ENCODE results near the gene ATP23.

The ATP23 gene

GRCh38 chr12:57983146-57983857 is 41.9 kb downstream of the ATP23 start:
- peak; percentile 32 for DNase-seq (ENCODE audit: low spot score)

GRCh38 chr12:57983858-57984505 is 42.6 kb downstream of the ATP23 start:
- no peak for DNase-seq (ENCODE audit: low spot score)

GRCh38 chr12:57984629-57985151 is 43.3 kb downstream of the ATP23 start:
- no peak for DNase-seq (ENCODE audit: low spot score)

GRCh38 chr12:57985685-57986084 is 44.3 kb downstream of the ATP23 start:
- DNase-seq (ENCODE audit: low spot score): no peak

GRCh38 chr12:57989838-57990237 is 48.5 kb downstream of the ATP23 start:
- DNase-seq (ENCODE audit: low spot score): no peak

- no peak for DNase-seq (ENCODE audit: low spot score)
Measured at GRCh38 chr12:57990241-57990883, 49.0 kb downstream of the ATP23 start.

GRCh38 chr12:57992001-57992400 is 50.6 kb downstream of the ATP23 start:
- DNase-seq (ENCODE audit: low spot score): no peak

GRCh38 chr12:57993030-57993429 is 51.7 kb downstream of the ATP23 start:
- DNase-seq (ENCODE audit: low spot score): no peak

- no peak for DNase-seq (ENCODE audit: low spot score)
Measured at GRCh38 chr12:57993834-57994233, 52.5 kb downstream of the ATP23 start.

- no peak for DNase-seq (ENCODE audit: low spot score)
Measured at GRCh38 chr12:57996520-57996919, 55.2 kb downstream of the ATP23 start.

- DNase-seq (ENCODE audit: low spot score): no peak
Measured at GRCh38 chr12:57998251-57998650, 56.9 kb downstream of the ATP23 start.

GRCh38 chr12:58000499-58000898 is 59.1 kb downstream of the ATP23 start:
- DNase-seq (ENCODE audit: low spot score): no peak

GRCh38 chr12:58007875-58008274 is 66.5 kb downstream of the ATP23 start:
- DNase-seq (ENCODE audit: low spot score): no peak

- no peak for DNase-seq (ENCODE audit: low spot score)
Measured at GRCh38 chr12:58008634-58009033, 67.3 kb downstream of the ATP23 start.

Measured in SK-N-DZ (cell line).